Ovary (tissue), 9 donors: Measurements from ENCODE around the gene ZER1. TPM values are rescaled to one million over a fixed set of nuclear protein-coding genes. Genes with fewer than 3 reads are reported as not detected.

Experiments used
- DNase-seq, 5 donors: peaks; one replicate each; pipeline ENCODE4 v3.0.0-alpha.2; 2019 to 2020
- H3K27ac ChIP-seq, 2 donors: fragments of 200-600 bp; one replicate each; pipeline versions ENCODE4 v1.5.1 to v1.8.0; 2019 to 2022
- H3K27me3 ChIP-seq: fragments of 200-600 bp; one replicate; pipeline ENCODE4 v1.8.0; 2022
- H3K36me3 ChIP-seq: fragments of 200-600 bp; sonication (generic); one replicate; pipeline ENCODE4 v1.5.1; 2019
- H3K4me1 ChIP-seq: one replicate; pipeline ENCODE4 v1.8.1; 2013; ENCODE audit warnings: mild to moderate bottlenecking, moderate library complexity; ENCODE audit not compliant: insufficient read depth
- H3K4me3 ChIP-seq: fragments of 200-600 bp; sonication (generic); one replicate; pipeline ENCODE4 v1.5.1; 2017
- H3K9me3 ChIP-seq, 2 donors: fragments of 200-600 bp in 1 of 2; sonication (generic) in 1 of 2; one replicate each; pipeline versions ENCODE4 v1.5.1 to v1.8.1; 2013 to 2019; ENCODE audit warnings: mild to moderate bottlenecking in 1 of 2, moderate library complexity in 1 of 2
- EP300 ChIP-seq: sonication (generic); formaldehyde crosslinking; IDR thresholded peaks from one replicate; pipeline ENCODE4 v1.6.1; 2017; ENCODE audit warnings: antibody characterized with exemption
- POLR2A ChIP-seq: fragments of 450-650 bp; IDR thresholded peaks from one replicate; pipeline ENCODE4 v1.6.1; 2017; ENCODE audit warnings: antibody characterized with exemption, mild to moderate bottlenecking, moderate library complexity
- WGBS, 3 donors: extraction: QIAGEN DNeasy Blood & Tissue Kit in 1 of 3; methylation state at CpG; one replicate each; pipeline versions ENCODE4 v1.1.5 to v1.1.7; 2013 to 2017; 5-methylcytosine and 5-hydroxymethylcytosine counted together
- intact Hi-C, 4 donors: fragments of 100-400 bp; cut with DNase I; formaldehyde crosslinking; loops; one replicate each; pipeline versions ENCODE4 v1.11.0 to v1.15.1; 2022 to 2023
- polyA plus RNA-seq, 2 donors: library from polyadenylated mRNA; stranded (reverse); fragments of 200-250 nt in 1 of 2; fragments of 350-450 nt in 1 of 2; fragmentation: Illumina TruSeq in 1 of 2; extraction: RNeasy Lipid Tissue Mini Kit (QIAGEN cat#74804) in 1 of 2; gene quantifications; one replicate each; pipeline ENCODE4 v1.2.3, GENCODE V29; 2013 to 2014
- small RNA-seq: library from RNA; depleted of rRNA; stranded (forward); fragments of <200 nt; gene quantifications from one replicate; pipeline ENCODE3, GENCODE V24; 2016
- total RNA-seq, 7 donors: library from RNA; depleted of rRNA in 2 of 7; stranded (reverse); fragments of >200 nt in 2 of 7; fragmentation: NEBNext Ultra II Directional in 3 of 7; extraction: Animal tissue kit (Norgen Biotek cat#: 25700) in 3 of 7; gene quantifications; one replicate each; pipeline versions ENCODE4 v1.1.0 to v1.2.4, GENCODE V29; 2016 to 2023
- TF ChIP-seq, protein P1 (sequence below), 3 donors: fragments of 450-650 bp in 2 of 3; fragments of 200-600 bp in 1 of 3; IDR thresholded peaks; one replicate each; pipeline versions ENCODE4 v1.5.1 to v1.8.0; 2016 to 2022; ENCODE audit warnings: antibody characterized with exemption in 3 of 3, mild to moderate bottlenecking in 1 of 3
- donor health status: DM: no; HTN: no; CAD: no; lungs with moderate emphysema.
- donor health status: DM: no; HTN: no; CAD: no.
- donor health status: Bipolar disorder and iron deficiency.
- donor health status: DM: yes; HTN: yes; CAD: no.
- donor health status: DM: no; HTN: no; CAD: no.
- donor health status: DM: yes; HTN: yes; CAD: no.

Gene ZER1
- total and polyA plus RNA-seq, 9 donors, result 16.3 to 46.1 (median 34.0) TPM

DNA sequence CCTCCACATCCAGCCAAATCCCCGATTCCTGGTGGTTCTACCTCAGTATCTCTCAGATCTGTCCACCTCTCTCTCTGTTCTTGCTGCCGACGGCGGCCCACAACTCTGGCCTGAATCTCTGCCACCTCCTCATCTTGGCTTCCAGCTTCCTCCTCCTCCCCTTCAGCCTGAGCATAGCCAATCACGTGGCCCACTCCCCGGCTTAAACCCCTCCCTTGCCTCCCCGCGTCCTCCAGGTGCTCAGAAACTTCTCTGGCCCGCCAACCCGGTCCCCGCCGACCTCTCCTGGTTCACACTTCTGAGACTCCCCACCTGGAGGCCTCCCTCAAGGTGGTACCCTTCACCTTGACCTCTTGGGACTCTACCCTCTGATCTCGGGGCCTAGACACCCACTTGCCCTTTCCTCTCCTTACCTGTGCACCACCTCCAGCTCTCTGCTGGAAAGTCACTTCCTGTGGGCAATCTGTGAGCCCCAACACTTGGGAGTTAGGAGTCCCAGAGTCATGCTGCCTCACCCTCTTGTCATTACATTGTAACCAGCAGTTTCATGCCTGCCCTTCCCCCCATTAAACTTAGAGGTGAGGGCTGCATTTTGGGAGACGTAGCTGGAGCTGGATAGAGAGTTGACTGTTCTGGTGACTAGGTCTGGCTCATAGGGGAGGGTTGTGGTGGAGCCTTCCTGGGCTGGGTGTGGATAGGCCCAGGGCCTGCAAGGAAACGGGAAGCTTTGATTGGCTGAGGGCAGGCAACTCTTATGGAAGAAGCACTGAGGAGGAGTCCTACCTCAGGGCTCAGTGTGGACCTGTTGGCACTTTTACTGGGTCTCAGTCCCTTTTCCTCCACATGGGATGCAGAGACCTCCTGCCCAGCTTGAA lies 87.2 kb downstream of the ZER1 start:
- intact Hi-C loops, result no loop called here
- TF ChIP-seq POLR2A, result no peak
- TF ChIP-seq, protein P1, sequence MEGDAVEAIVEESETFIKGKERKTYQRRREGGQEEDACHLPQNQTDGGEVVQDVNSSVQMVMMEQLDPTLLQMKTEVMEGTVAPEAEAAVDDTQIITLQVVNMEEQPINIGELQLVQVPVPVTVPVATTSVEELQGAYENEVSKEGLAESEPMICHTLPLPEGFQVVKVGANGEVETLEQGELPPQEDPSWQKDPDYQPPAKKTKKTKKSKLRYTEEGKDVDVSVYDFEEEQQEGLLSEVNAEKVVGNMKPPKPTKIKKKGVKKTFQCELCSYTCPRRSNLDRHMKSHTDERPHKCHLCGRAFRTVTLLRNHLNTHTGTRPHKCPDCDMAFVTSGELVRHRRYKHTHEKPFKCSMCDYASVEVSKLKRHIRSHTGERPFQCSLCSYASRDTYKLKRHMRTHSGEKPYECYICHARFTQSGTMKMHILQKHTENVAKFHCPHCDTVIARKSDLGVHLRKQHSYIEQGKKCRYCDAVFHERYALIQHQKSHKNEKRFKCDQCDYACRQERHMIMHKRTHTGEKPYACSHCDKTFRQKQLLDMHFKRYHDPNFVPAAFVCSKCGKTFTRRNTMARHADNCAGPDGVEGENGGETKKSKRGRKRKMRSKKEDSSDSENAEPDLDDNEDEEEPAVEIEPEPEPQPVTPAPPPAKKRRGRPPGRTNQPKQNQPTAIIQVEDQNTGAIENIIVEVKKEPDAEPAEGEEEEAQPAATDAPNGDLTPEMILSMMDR (IDR thresholded peaks at IDR 0.05), result no peak
- TF ChIP-seq EP300, result no peak
- DNase-seq, result peak; percentile 71 to 78 (median 75)
- 10 to 12% (median 11%) methylated on average over 15 of the region's 15 CpGs for WGBS, 3 donors
- H3K27ac ChIP-seq, result peak overlapping the region in 1 of 2 donors; percentile 8
- peaks cover 7% of the 10 kb centered on the region for H3K4me1 ChIP-seq
- H3K36me3 ChIP-seq, result no peaks in the 10 kb centered on the region
- H3K27me3 ChIP-seq, result no peaks in the 10 kb centered on the region
- peak overlapping the region; percentile 58 for H3K4me3 ChIP-seq
- no peaks in the 10 kb centered on the region for H3K9me3 ChIP-seq

DNA sequence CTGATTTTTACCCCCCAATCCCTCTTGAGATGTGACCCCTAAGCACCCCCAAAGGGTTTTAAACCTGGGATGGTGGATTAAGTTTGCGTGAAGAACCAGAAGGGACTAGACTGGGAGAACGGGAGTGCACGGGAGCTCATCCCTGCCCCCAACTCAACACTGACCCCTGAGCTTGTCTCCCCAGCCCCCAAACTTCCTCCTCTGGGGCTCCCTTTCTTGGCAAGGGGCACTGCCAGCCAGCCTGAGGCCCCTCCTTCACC lies 87.7 kb downstream of the ZER1 start:
- Histone ChIP-seq H3K36me3 (no peaks in the 10 kb centered on the region), H3K9me3 (no peaks in the 10 kb centered on the region), H3K4me3 (peak overlapping the region; percentile 58), H3K27me3 (no peaks in the 10 kb centered on the region), H3K4me1 (peaks cover 7% of the 10 kb centered on the region), H3K27ac (no peak overlapping the region)
- intact Hi-C loops, result no loop called here
- DNase-seq, result no peak
- WGBS, 3 donors, result 1 to 4% (median 1%) methylated on average over 3 of the region's 3 CpGs
- no peak for TF ChIP-seq POLR2A
- no peak for TF ChIP-seq EP300
- TF ChIP-seq, protein P1 (IDR thresholded peaks at IDR 0.05), result no peak

DNA sequence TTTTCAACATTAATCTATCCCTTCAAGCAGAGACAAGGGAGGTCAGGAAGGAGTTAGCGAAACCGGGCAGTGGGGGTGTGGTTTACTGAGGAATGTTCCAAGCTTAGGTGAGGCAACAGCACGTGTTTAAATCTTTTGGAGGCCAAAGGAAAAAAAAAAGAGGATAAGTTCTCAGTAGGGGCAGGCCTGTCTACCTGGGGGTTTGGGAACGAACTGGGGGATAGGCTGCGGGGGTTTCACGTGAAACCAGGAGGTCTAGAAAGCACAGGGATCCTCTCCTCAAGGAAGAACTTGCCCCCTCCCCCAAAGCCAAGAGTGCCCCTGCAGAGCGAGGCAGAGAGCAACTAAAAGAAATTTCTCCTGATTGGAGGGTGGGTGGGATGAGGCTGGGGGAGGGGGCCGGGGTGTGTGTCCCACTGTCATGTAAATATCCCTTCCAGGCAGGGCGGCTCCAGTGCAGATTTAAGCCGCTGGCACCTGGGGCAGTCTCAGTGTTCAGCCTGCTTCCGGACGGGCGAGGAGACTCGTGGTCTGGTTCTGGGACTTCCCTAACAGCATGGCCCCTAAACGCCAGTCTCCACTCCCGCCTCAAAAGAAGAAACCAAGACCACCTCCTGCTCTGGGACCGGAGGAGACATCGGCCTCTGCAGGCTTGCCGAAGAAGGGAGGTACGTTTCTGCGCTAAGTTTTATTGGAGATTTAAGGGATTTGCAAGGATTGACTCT lies 88.2 kb downstream of the ZER1 start:
- Histone ChIP-seq H3K4me1 (peaks cover 7% of the 10 kb centered on the region), H3K4me3 (peak overlapping the region; percentile 58), H3K27ac (peak overlapping the region in 1 of 2 donors; percentile 27), H3K36me3 (no peaks in the 10 kb centered on the region), H3K9me3 (no peaks in the 10 kb centered on the region), H3K27me3 (no peaks in the 10 kb centered on the region)
- peak; percentile 39 to 60 (median 44) for DNase-seq
- TF ChIP-seq, protein P1 (IDR thresholded peaks at IDR 0.05), result no peak
- TF ChIP-seq EP300 (no peak), POLR2A (no peak)
- 4 to 8% (median 4%) methylated on average over 21 of the region's 21 CpGs for WGBS, 3 donors
- intact Hi-C loops, result no loop called here

Small RNAs within 50 kb of the gene (small RNA-seq; reads per million reads assigned to genes)
- gene RF00017 (not detected), gene RN7SL560P (not detected)

Other genes starting within 250 kb of the ZER1 start
- gene SPTAN1, start 219.3 kb downstream of the ZER1 start, total RNA-seq, result 100 to 1,000 TPM; 140 to 301 (median 261) TPM
- 100 to 1,000 TPM; 120 to 241 TPM for gene SPTAN1, start 219.3 kb downstream of the ZER1 start, polyA plus RNA-seq
- 10 to 100 TPM; 17.7 to 87.5 (median 25.8) TPM for gene DYNC2I2, start 115.1 kb downstream of the ZER1 start, total RNA-seq
- gene DYNC2I2, start 115.1 kb downstream of the ZER1 start, polyA plus RNA-seq, result 10 to 100 TPM in 1 of 2 donors, 1 to 10 TPM in 1; 2.0 to 28.0 TPM
- gene SET, start 82.7 kb downstream of the ZER1 start, total RNA-seq, result 100 to 1,000 TPM; 119 to 328 (median 291) TPM
- gene SET, start 82.7 kb downstream of the ZER1 start, polyA plus RNA-seq, result 100 to 1,000 TPM; 147 to 292 TPM
- gene PKN3, start 69.4 kb downstream of the ZER1 start, total RNA-seq, result 1 to 10 TPM; 1.4 to 7.6 (median 4.2) TPM
- gene PKN3, start 69.4 kb downstream of the ZER1 start, polyA plus RNA-seq, result 1 to 10 TPM; 1.3 to 4.6 TPM
- gene ZDHHC12, start 47.8 kb downstream of the ZER1 start, total RNA-seq, result 10 to 100 TPM in 2 of 7 donors, 1 to 10 TPM in 5; 5.7 to 27.1 (median 7.0) TPM
- gene ZDHHC12, start 47.8 kb downstream of the ZER1 start, polyA plus RNA-seq, result 10 to 100 TPM in 1 of 2 donors, under 1 TPM in 1; 0.30 to 12.5 TPM
- gene TBC1D13, start 15.3 kb upstream of the ZER1 start, total RNA-seq, result 10 to 100 TPM; 10.7 to 31.1 (median 26.3) TPM
- 10 to 100 TPM; 15.2 to 32.2 TPM for gene TBC1D13, start 15.3 kb upstream of the ZER1 start, polyA plus RNA-seq
- gene ENDOG, start 46.6 kb upstream of the ZER1 start, total RNA-seq, result 10 to 100 TPM; 14.6 to 23.7 (median 20.3) TPM
- 10 to 100 TPM in 1 of 2 donors, 1 to 10 TPM in 1; 3.6 to 13.7 TPM for gene ENDOG, start 46.6 kb upstream of the ZER1 start, polyA plus RNA-seq
- gene SPOUT1, start 57.9 kb upstream of the ZER1 start, total RNA-seq, result 10 to 100 TPM; 10.7 to 47.9 (median 26.5) TPM
- gene SPOUT1, start 57.9 kb upstream of the ZER1 start, polyA plus RNA-seq, result 10 to 100 TPM in 1 of 2 donors, 1 to 10 TPM in 1; 6.3 to 18.5 TPM
- 10 to 100 TPM in 1 of 7 donors, 1 to 10 TPM in 6; 4.6 to 10.2 (median 6.1) TPM for gene KYAT1, start 110.0 kb upstream of the ZER1 start, total RNA-seq
- gene KYAT1, start 110.0 kb upstream of the ZER1 start, polyA plus RNA-seq, result 1 to 10 TPM; 4.2 to 5.8 TPM
- 10 to 100 TPM; 18.1 to 39.7 (median 26.4) TPM for gene LRRC8A, start 110.2 kb upstream of the ZER1 start, total RNA-seq
- 10 to 100 TPM; 21.2 to 28.5 TPM for gene LRRC8A, start 110.2 kb upstream of the ZER1 start, polyA plus RNA-seq
- 10 to 100 TPM; 24.8 to 63.9 (median 43.1) TPM for gene PHYHD1, start 149.1 kb upstream of the ZER1 start, total RNA-seq
- 10 to 100 TPM; 41.1 to 50.4 TPM for gene PHYHD1, start 149.1 kb upstream of the ZER1 start, polyA plus RNA-seq
- 10 to 100 TPM in 5 of 7 donors, 1 to 10 TPM in 2; 6.1 to 14.9 (median 12.6) TPM for gene DOLK, start 175.7 kb upstream of the ZER1 start, total RNA-seq
- 10 to 100 TPM in 1 of 2 donors, 1 to 10 TPM in 1; 9.5 to 12.0 TPM for gene DOLK, start 175.7 kb upstream of the ZER1 start, polyA plus RNA-seq
- 10 to 100 TPM; 12.5 to 43.8 (median 30.7) TPM for gene NUP188, start 175.8 kb upstream of the ZER1 start, total RNA-seq
- 10 to 100 TPM; 10.6 to 25.1 TPM for gene NUP188, start 175.8 kb upstream of the ZER1 start, polyA plus RNA-seq